ENCODE measurements around the gene LRRC3. TPM values are rescaled to one million over a fixed set of nuclear protein-coding genes. Genes with fewer than 3 reads are reported as not detected.

The LRRC3 gene
- total RNA-seq, 4 donors from 2014 or later: 1.4 to 4.4 (median 3.6) TPM

GRCh38 chr21:44486302-44486701, 31.0 kb downstream of the LRRC3 start:
- DNase-seq (ENCODE audit: low spot score) (no peak), ATAC-seq (ENCODE audit: low FRiP score) (no peak)
- TF ChIP-seq, protein P1, sequence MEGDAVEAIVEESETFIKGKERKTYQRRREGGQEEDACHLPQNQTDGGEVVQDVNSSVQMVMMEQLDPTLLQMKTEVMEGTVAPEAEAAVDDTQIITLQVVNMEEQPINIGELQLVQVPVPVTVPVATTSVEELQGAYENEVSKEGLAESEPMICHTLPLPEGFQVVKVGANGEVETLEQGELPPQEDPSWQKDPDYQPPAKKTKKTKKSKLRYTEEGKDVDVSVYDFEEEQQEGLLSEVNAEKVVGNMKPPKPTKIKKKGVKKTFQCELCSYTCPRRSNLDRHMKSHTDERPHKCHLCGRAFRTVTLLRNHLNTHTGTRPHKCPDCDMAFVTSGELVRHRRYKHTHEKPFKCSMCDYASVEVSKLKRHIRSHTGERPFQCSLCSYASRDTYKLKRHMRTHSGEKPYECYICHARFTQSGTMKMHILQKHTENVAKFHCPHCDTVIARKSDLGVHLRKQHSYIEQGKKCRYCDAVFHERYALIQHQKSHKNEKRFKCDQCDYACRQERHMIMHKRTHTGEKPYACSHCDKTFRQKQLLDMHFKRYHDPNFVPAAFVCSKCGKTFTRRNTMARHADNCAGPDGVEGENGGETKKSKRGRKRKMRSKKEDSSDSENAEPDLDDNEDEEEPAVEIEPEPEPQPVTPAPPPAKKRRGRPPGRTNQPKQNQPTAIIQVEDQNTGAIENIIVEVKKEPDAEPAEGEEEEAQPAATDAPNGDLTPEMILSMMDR (IDR thresholded peaks at IDR 0.05): no peak

DNA sequence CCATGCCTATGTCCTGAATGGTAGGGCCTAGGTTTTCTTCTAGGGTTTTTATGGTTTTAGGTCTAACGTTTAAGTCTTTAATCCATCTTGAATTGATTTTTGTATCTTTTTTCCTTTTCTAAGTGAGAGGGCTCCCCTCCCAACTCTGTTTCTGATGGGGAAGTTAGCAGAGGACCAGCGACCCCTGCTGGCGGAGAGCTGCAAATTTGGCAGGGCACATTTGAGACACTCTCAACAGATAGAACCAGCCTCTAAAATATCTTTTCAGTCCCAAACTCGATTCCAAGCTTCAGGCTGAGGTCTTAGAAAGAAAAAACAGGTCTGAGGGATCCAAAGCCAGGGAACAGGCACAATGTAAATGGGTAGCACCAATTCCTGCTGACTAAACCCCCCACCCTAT, 32.5 kb downstream of the LRRC3 start:
- ATAC-seq (ENCODE audit: low FRiP score) (no peak), DNase-seq (ENCODE audit: low spot score) (no peak)
- TF ChIP-seq, protein P1 (IDR thresholded peaks at IDR 0.05): no peak

DNA sequence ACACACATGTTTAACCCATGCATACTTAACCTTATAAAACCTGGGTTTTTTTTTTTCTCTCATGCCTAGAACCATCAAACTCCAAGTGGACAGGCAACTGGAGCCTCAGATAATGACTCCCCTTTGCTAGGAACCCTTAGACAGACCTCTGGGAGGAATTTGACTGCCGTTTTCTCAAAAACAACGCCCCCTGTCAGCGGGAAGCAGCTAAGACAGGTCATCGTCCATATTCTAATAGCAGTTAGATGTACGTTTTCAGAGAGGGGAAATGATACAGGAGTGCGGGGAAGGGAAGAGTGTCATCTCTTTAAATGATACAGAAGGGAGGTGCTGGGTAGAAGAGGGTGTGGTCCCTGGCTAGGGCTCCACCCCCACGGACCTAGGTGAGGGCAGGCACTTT, 34.7 kb downstream of the LRRC3 start:
- TF ChIP-seq, protein P1 (IDR thresholded peaks at IDR 0.05): no peak
- ATAC-seq (ENCODE audit: low FRiP score): no peak
- DNase-seq (ENCODE audit: low spot score): no peak

DNA sequence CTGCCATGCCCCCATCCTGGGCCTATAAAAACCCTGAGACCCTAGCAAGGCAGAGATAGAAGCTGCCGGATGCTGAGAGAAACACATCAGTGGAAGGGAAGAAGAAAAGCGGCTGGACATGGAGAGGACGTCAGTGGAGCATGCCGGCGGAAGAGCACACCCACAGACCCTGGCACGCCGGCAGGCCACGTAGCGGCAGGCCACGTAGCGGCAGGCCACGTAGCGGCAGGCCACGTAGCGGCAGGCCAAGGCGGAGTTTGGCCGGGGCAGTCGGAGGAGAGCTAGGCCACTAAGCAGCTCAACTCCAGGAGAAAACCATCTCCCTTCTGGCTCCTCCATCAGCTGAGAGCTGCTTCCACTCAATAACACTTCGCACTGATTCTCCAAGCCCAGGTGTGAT, 35.1 kb downstream of the LRRC3 start:
- TF ChIP-seq, protein P1 (IDR thresholded peaks at IDR 0.05): no peak
- no peak for ATAC-seq (ENCODE audit: low FRiP score)
- DNase-seq (ENCODE audit: low spot score): no peak

GRCh38 chr21:44490816-44491215, 35.5 kb downstream of the LRRC3 start:
- ATAC-seq (ENCODE audit: low FRiP score): no peak
- TF ChIP-seq, protein P1 (IDR thresholded peaks at IDR 0.05): no peak
- no peak for DNase-seq (ENCODE audit: low spot score)

DNA sequence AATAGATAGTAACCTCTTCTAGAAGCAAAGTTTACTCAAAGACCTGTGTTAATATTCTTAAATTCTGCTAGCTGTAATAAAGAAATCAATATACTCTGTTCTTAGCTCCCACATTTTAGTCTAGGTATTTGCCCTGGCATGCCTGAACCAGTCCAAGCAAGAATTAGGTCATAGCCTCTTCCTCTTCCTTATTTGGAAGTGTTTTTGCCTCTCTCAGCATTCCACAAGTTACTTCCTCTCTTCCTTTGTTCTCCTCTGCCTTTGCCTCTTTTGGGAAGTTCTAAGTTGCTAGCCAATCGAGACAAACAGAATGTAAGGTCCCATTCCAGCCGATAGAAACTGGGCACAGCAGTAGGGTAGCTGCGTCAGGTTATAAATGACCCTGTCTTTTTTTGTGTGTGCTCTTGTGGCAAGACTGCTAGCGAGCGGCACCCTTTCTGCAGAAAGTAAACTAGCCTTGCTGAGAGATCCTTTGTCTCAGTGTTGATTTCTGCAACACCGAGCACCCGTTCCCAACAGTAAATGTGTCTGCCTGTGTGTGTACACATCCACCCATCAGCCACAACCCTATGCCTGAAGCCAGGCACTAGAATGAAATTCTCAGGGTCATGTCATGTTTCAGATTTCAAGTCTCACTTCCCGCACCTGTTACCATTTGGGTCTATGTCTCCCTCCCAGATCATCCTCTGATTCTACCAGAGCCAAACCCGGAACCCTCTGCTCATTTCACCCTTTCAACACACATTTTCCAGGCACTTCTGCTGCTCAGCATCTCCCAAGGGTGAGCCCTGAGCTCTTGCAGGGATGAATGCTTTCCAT, 37.5 kb downstream of the LRRC3 start:
- no peak for ATAC-seq (ENCODE audit: low FRiP score)
- no peak for DNase-seq (ENCODE audit: low spot score)

More for the DNA sequence above, 37.5 kb downstream of the LRRC3 start:
- TF ChIP-seq, protein P1 (IDR thresholded peaks at IDR 0.05): no peak

All from omental fat pad (tissue), 4 donors.